KOPT-K1 (cell line): ENCODE data around the gene AZU1.
A peak's percentile ranks its signal among the peaks of the same experiment; 100 is the strongest.
"Not testable (repeated sequence)": the region's sequence is repeated elsewhere in the genome, so short reads cannot be mapped to it uniquely, and the experiment has no call there.

Experiments used
- H3K27ac ChIP-seq: fragments of 200-600 bp; sonication (generic); 2 replicates; pipeline ENCODE4 v1.5.1; 2016; ENCODE audit warnings: antibody characterized with exemption, mild to moderate bottlenecking, low read depth, low read length; ENCODE audit not compliant: poor library complexity, severe bottlenecking
- H3K36me3 ChIP-seq: fragments of 200-600 bp; sonication (generic); 2 replicates; pipeline ENCODE4 v1.5.1; 2017; ENCODE audit warnings: antibody characterized with exemption, mild to moderate bottlenecking, low read length, moderate library complexity; ENCODE audit not compliant: insufficient read depth
- H3K9me3 ChIP-seq: fragments of 200-600 bp; sonication (generic); 2 replicates; pipeline ENCODE4 v1.5.1; 2017; ENCODE audit warnings: antibody characterized with exemption, low read length, mild to moderate bottlenecking; ENCODE audit not compliant: insufficient read depth, poor library complexity, severe bottlenecking

AZU1 gene

GRCh38 chr19:827314-827709 lies 325 bp upstream of the AZU1 start:
- Histone ChIP-seq H3K36me3 (no peaks in the 10 kb centered on the region), H3K9me3 (no peaks in the 10 kb centered on the region), H3K27ac (no peak overlapping the region)

GRCh38 chr19:829129-829758 lies 1.6 kb downstream of the AZU1 start:
- no peak overlapping the region for H3K27ac ChIP-seq
- H3K9me3 ChIP-seq, result no peaks in the 10 kb centered on the region
- H3K36me3 ChIP-seq, result no peaks in the 10 kb centered on the region

- H3K36me3 ChIP-seq, result no peaks in the 10 kb centered on the region
- H3K27ac ChIP-seq, result no peak overlapping the region
- no peaks in the 10 kb centered on the region for H3K9me3 ChIP-seq
Observed at GRCh38 chr19:831407-832369, 4.1 kb downstream of the AZU1 start.

- Histone ChIP-seq H3K36me3 (no peaks in the 10 kb centered on the region), H3K27ac (no peak overlapping the region), H3K9me3 (no peaks in the 10 kb centered on the region)
Observed at GRCh38 chr19:834216-834615, 6.6 kb downstream of the AZU1 start.

GRCh38 chr19:835210-835810 lies 7.7 kb downstream of the AZU1 start:
- H3K9me3 ChIP-seq, result no peaks in the 10 kb centered on the region
- no peaks in the 10 kb centered on the region for H3K36me3 ChIP-seq
- peak overlapping the region; percentile 25 for H3K27ac ChIP-seq

- Histone ChIP-seq H3K27ac (no peak within 1 kb of the TSS), H3K9me3 (no peaks in the 10 kb centered on the region), H3K36me3 (no peaks in the 10 kb centered on the region)
Observed at GRCh38 chr19:840519-841206, 13.0 kb downstream of the AZU1 start, which contains the start of gene PRTN3. TSS of gene PRTN3 (plus strand) at chr19:840999. CDS start at chr19:841009, 10 bp downstream.

GRCh38 chr19:842802-843179 lies 15.2 kb downstream of the AZU1 start:
- H3K9me3 ChIP-seq, H3K36me3 ChIP-seq, H3K27ac ChIP-seq: not testable (repeated sequence)

- H3K9me3 ChIP-seq, result no peaks in the 10 kb centered on the region
- no peaks in the 10 kb centered on the region for H3K36me3 ChIP-seq
- H3K27ac ChIP-seq, result no peak overlapping the region
Observed at GRCh38 chr19:843180-843835, 15.7 kb downstream of the AZU1 start.

GRCh38 chr19:843836-844545 lies 16.4 kb downstream of the AZU1 start:
- no peaks in the 10 kb centered on the region for H3K9me3 ChIP-seq
- no peaks in the 10 kb centered on the region for H3K36me3 ChIP-seq
- no peak overlapping the region for H3K27ac ChIP-seq

GRCh38 chr19:844546-844971 lies 16.9 kb downstream of the AZU1 start:
- H3K9me3 ChIP-seq, result no peaks in the 10 kb centered on the region
- H3K27ac ChIP-seq, result no peak overlapping the region
- H3K36me3 ChIP-seq, result no peaks in the 10 kb centered on the region

GRCh38 chr19:845707-846521 lies 18.3 kb downstream of the AZU1 start:
- no peaks in the 10 kb centered on the region for H3K36me3 ChIP-seq
- H3K9me3 ChIP-seq, result no peaks in the 10 kb centered on the region
- no peak overlapping the region for H3K27ac ChIP-seq

- Histone ChIP-seq H3K36me3 (no peaks in the 10 kb centered on the region), H3K27ac (no peak overlapping the region), H3K9me3 (no peaks in the 10 kb centered on the region)
Observed at GRCh38 chr19:848386-848921, 20.8 kb downstream of the AZU1 start.

GRCh38 chr19:849195-849594 lies 21.6 kb downstream of the AZU1 start:
- H3K9me3 ChIP-seq, H3K27ac ChIP-seq, H3K36me3 ChIP-seq: not testable (repeated sequence)
